H1 (cell line): ENCODE data around the gene RTN4RL2. TPM values are rescaled to one million over a fixed set of nuclear protein-coding genes. Genes with fewer than 3 reads are reported as not detected.
A peak's percentile ranks its signal among the peaks of the same experiment; 100 is the strongest.

Source experiments
- CTCF ChIA-PET: fragments of 300-600 bp; sonication (Branson Sonifier 250); formaldehyde crosslinking; loops from one replicate; lab custom pipeline; 2021; ENCODE audit not compliant: partially characterized antibody; lab: Charles Lee
- POLR2A ChIA-PET: fragments of 300-600 bp; sonication (Branson Sonifier 250); formaldehyde crosslinking; loops from one replicate; lab custom pipeline; 2021; ENCODE audit warnings: inconsistent platforms; ENCODE audit not compliant: partially characterized antibody; lab: Charles Lee
- DNase-seq, 2 experiments: peaks; one replicate each; pipeline versions ENCODE4 v3.0.0 to v3.0.0-alpha.2; 2010 to 2022; ENCODE audit warnings: low spot score in 2 of 2, low read depth in 1 of 2, mixed read lengths in 1 of 2
- FAIRE-seq: peaks from 2 replicates; lab custom pipeline; 2011; peaks lifted over from hg19 to GRCh38; lab: Jason Lieb, UNC
- H2AFZ ChIP-seq: 2 replicates; pipeline ENCODE4 v1.8.1; 2012; ENCODE audit warnings: low read length, inconsistent platforms
- H2AK5ac ChIP-seq: 2 replicates; pipeline ENCODE4 v1.6.1; 2013; ENCODE audit warnings: low read depth, low read length
- H2BK120ac ChIP-seq: replicated peaks from 2 replicates; pipeline ENCODE3; 2013; ENCODE audit warnings: low read depth, low read length, inconsistent platforms
- H2BK12ac ChIP-seq: 2 replicates; pipeline ENCODE4 v1.6.1; 2013; ENCODE audit warnings: low read depth, low read length
- H2BK15ac ChIP-seq: 2 replicates; pipeline ENCODE4 v1.6.1; 2013; ENCODE audit warnings: low read length
- H2BK20ac ChIP-seq: 2 replicates; pipeline ENCODE4 v1.6.1; 2013; ENCODE audit warnings: low read length
- H2BK5ac ChIP-seq: 2 replicates; pipeline ENCODE4 v1.6.1; 2013; ENCODE audit warnings: low read depth, low read length
- H3K14ac ChIP-seq: 2 replicates; pipeline ENCODE4 v1.6.1; 2013; ENCODE audit warnings: inconsistent platforms; ENCODE audit not compliant: insufficient read length
- H3K18ac ChIP-seq: 2 replicates; pipeline ENCODE4 v1.6.1; 2013; ENCODE audit warnings: low read length; ENCODE audit errors: extremely low read depth
- H3K23ac ChIP-seq: 2 replicates; pipeline ENCODE4 v1.6.1; 2013; ENCODE audit warnings: inconsistent platforms; ENCODE audit not compliant: insufficient read length
- H3K23me2 ChIP-seq: 2 replicates; pipeline ENCODE4 v1.6.1; 2013; ENCODE audit warnings: low read depth, low read length
- H3K27ac ChIP-seq: 2 replicates; pipeline ENCODE4 v1.6.1; 2011; ENCODE audit warnings: low read depth, low read length, inconsistent platforms
- H3K27me3 ChIP-seq, 4 experiments: replicated peaks in 1 of 4; 1 replicate in 1 of 4; 2 replicates in 3 of 4; pipeline versions ENCODE4 v1.6.1 to v1.8.1; 2011 to 2013; ENCODE audit warnings: low read length in 3 of 4, mild to moderate bottlenecking in 3 of 4, inconsistent platforms in 2 of 4, mixed read lengths in 2 of 4, moderate library complexity in 1 of 4; ENCODE audit not compliant: control insufficient read depth in 3 of 4, insufficient read depth in 3 of 4; ENCODE audit errors: extremely low read depth in 1 of 4
- H3K36me3 ChIP-seq, 4 experiments: 2 replicates each; pipeline versions ENCODE4 v1.6.1 to v1.8.1; 2011 to 2013; ENCODE audit warnings: mild to moderate bottlenecking in 4 of 4, low read length in 3 of 4, moderate library complexity in 2 of 4, control low read depth in 1 of 4, inconsistent platforms in 1 of 4; ENCODE audit not compliant: insufficient read depth in 4 of 4, control insufficient read depth in 2 of 4
- H3K4ac ChIP-seq: replicated peaks from 2 replicates; pipeline ENCODE3; 2013; ENCODE audit warnings: low read length, low read depth, mixed read lengths, inconsistent platforms; ENCODE audit not compliant: insufficient read length
- H3K4me1 ChIP-seq, 4 experiments: replicated peaks in 1 of 4; 1 replicate in 1 of 4; 2 replicates in 3 of 4; pipeline versions ENCODE4 v1.6.1 to v1.8.1; 2011 to 2013; ENCODE audit warnings: low read length in 3 of 4, inconsistent platforms in 2 of 4, mixed read lengths in 1 of 4; ENCODE audit not compliant: insufficient read depth in 4 of 4, control insufficient read depth in 3 of 4
- H3K4me2 ChIP-seq, 2 experiments: 2 replicates each; pipeline versions ENCODE4 v1.6.1 to v1.8.1; 2011 to 2013; ENCODE audit warnings: low read depth in 2 of 2, low read length in 2 of 2, control low read depth in 1 of 2, inconsistent platforms in 1 of 2, mild to moderate bottlenecking in 1 of 2; ENCODE audit not compliant: insufficient read depth in 1 of 2
- H3K4me3 ChIP-seq, 4 experiments: fragments of 200-600, 300-600 bp in 1 of 4; sonication (generic), shearing (Covaris generic), sonication (Bioruptor Twin) in 1 of 4; 2 replicates each; pipeline versions ENCODE4 v1.5.1 to v1.8.1; 2011 to 2016; ENCODE audit warnings: low read length in 4 of 4, low read depth in 3 of 4, control low read depth in 2 of 4, inconsistent platforms in 2 of 4, mild to moderate bottlenecking in 2 of 4, mixed read lengths in 1 of 4, moderate library complexity in 1 of 4; ENCODE audit not compliant: insufficient read depth in 2 of 4; ENCODE audit errors: extremely low read depth in 1 of 4
- H3K56ac ChIP-seq: replicated peaks from 2 replicates; pipeline ENCODE3; 2013; ENCODE audit warnings: low read depth, mild to moderate bottlenecking, mixed read lengths, low read length, inconsistent platforms; ENCODE audit not compliant: insufficient read length
- H3K79me1 ChIP-seq: 2 replicates; pipeline ENCODE4 v1.6.1; 2013; ENCODE audit warnings: low read depth, low read length, control low read depth
- H3K79me2 ChIP-seq, 2 experiments: 2 replicates each; pipeline versions ENCODE4 v1.6.1 to v1.8.1; 2012 to 2013; ENCODE audit warnings: low read length in 2 of 2, mild to moderate bottlenecking in 2 of 2, inconsistent platforms in 1 of 2; ENCODE audit not compliant: insufficient read depth in 2 of 2, control insufficient read depth in 1 of 2
- H3K9ac ChIP-seq, 4 experiments: replicated peaks in 1 of 4; 1 replicate in 1 of 4; 2 replicates in 3 of 4; pipeline versions ENCODE4 v1.6.1 to v1.8.1; 2011 to 2013; ENCODE audit warnings: low read depth in 3 of 4, low read length in 3 of 4, control low read depth in 2 of 4, mild to moderate bottlenecking in 2 of 4, moderate library complexity in 2 of 4, inconsistent platforms in 1 of 4; ENCODE audit errors: extremely low read depth in 1 of 4
- H3K9me3 ChIP-seq, 2 experiments: 2 replicates each; pipeline versions ENCODE4 v1.6.1 to v1.8.1; 2012 to 2013; ENCODE audit warnings: mild to moderate bottlenecking in 2 of 2, moderate library complexity in 2 of 2, control low read depth in 1 of 2, inconsistent platforms in 1 of 2, low read depth in 1 of 2, low read length in 1 of 2, mixed read lengths in 1 of 2; ENCODE audit not compliant: insufficient read depth in 2 of 2
- H4K20me1 ChIP-seq, 2 experiments: replicated peaks in 1 of 2; 2 replicates each; pipeline versions ENCODE3 to v1.8.1; 2011 to 2013; ENCODE audit warnings: inconsistent platforms in 2 of 2, low read length in 2 of 2, mild to moderate bottlenecking in 1 of 2; ENCODE audit not compliant: insufficient read depth in 2 of 2, control insufficient read depth in 1 of 2
- H4K5ac ChIP-seq: 2 replicates; pipeline ENCODE4 v1.6.1; 2013; ENCODE audit warnings: low read length, low read depth, mixed read lengths, inconsistent platforms; ENCODE audit not compliant: insufficient read length
- H4K8ac ChIP-seq: 2 replicates; pipeline ENCODE4 v1.8.0; 2013; ENCODE audit warnings: mild to moderate bottlenecking, moderate library complexity, low read length, inconsistent platforms; ENCODE audit not compliant: insufficient read depth; ENCODE audit errors: extremely low read depth
- H4K91ac ChIP-seq: replicated peaks from 2 replicates; pipeline ENCODE3; 2013; ENCODE audit warnings: low read length, mixed read lengths, inconsistent platforms; ENCODE audit not compliant: insufficient read length
- SIN3A ChIP-seq, 2 experiments: IDR thresholded peaks in 1 of 2; conservative IDR thresholded peaks in 1 of 2; 2 replicates each; pipeline ENCODE4 v1.6.1; 2011 to 2012; ENCODE audit warnings: low read length in 2 of 2, improper control_type of control experiment in 1 of 2, low read depth in 1 of 2, mild to moderate bottlenecking in 1 of 2
- TCF12 ChIP-seq: IDR thresholded peaks from 2 replicates; pipeline ENCODE4 v1.6.1; 2011; ENCODE audit warnings: low read depth, mild to moderate bottlenecking, low read length
- WGBS, 2 experiments: shearing (Covaris generic) in 1 of 2; methylation state at CpG; one replicate each; pipeline versions ENCODE4 v1.1.6 to v1.1.7; 2013 to 2015; ENCODE audit warnings: low lambda C conversion rate in 2 of 2, mixed read lengths in 2 of 2, inconsistent platforms in 1 of 2, low coverage in 1 of 2, missing lambda C conversion rate in 1 of 2; ENCODE audit not compliant: insufficient replicate concordance in 2 of 2, insufficient coverage in 1 of 2, insufficient read length in 1 of 2; ENCODE audit errors: extremely low coverage in 1 of 2, missing lambda C conversion rate in 1 of 2; 5-methylcytosine and 5-hydroxymethylcytosine counted together
- polyA plus RNA-seq, 7 experiments: library from polyadenylated mRNA; depleted of rRNA in 3 of 7; stranded (reverse) in 5 of 7; unstranded in 2 of 7; fragments of >200 nt in 5 of 7; fragments of 200-250 nt in 2 of 7; gene quantifications; 1 replicate in 5 of 7; 2 replicates in 1 of 7; 4 replicates in 1 of 7; pipeline versions ENCODE4 v1.2.1 to v1.2.3, GENCODE V29; 2011 to 2013; ENCODE audit warnings: missing spikeins in 2 of 7, mixed read lengths in 2 of 7
- total RNA-seq: library from RNA; stranded (reverse); fragmentation: NEBNext Ultra II Directional; extraction: Animal tissue kit (Norgen Biotek cat#: 25700); gene quantifications from 2 replicates; pipeline ENCODE4 v1.2.1, GENCODE V29; 2021

Gene RTN4RL2
- total and polyA plus RNA-seq, 2 of the 8 experiments (the other 6 are each of a cell fraction or from before 2014, with no cell fraction given) = 11.4 to 23.7 TPM

GRCh38 chr11:57479911-57480310 is 19.6 kb downstream of the RTN4RL2 start:
- H2BK15ac ChIP-seq = no peak overlapping the region

More at GRCh38 chr11:57479911-57480310, 19.6 kb downstream of the RTN4RL2 start:
- Histone ChIP-seq H3K27ac (no peak overlapping the region), H2BK12ac (no peak overlapping the region), H3K4me3 (no peak overlapping the region), H3K14ac (no peak overlapping the region), H3K56ac (no peak overlapping the region), H3K79me1 (no peaks in the 10 kb centered on the region), H3K79me2 (no peaks in the 10 kb centered on the region), H2AK5ac (no peak overlapping the region), H3K9me3 (no peaks in the 10 kb centered on the region), H3K4me1 (peaks cover 7 to 32% (median 9%) of the 10 kb centered on the region in 4 experiments), H3K4ac (no peak overlapping the region), H4K8ac (no peak overlapping the region), H2BK120ac (no peak overlapping the region), H2BK5ac (no peak overlapping the region), H3K23ac (no peak overlapping the region), H3K4me2 (no peak overlapping the region), H3K9ac (no peak overlapping the region), H4K20me1 (peaks cover 0 to 3% of the 10 kb centered on the region in 2 experiments), H4K91ac (no peak overlapping the region), H4K5ac (no peak overlapping the region), H2AFZ (no peak overlapping the region), H3K27me3 (peaks cover 0 to 40% (median 32%) of the 10 kb centered on the region in 4 experiments; a peak in 6 of 7 replicates), H2BK20ac (no peak overlapping the region), H3K36me3 (peaks cover 0 to 3% (median 0%) of the 10 kb centered on the region in 4 experiments; a peak in 1 of 8 replicates), H3K18ac (no peak overlapping the region), H3K23me2 (peaks cover 19% of the 10 kb centered on the region; the same call in 1 of the 2 replicates)
- no peak for FAIRE-seq
- WGBS, 2 experiments = 71% methylated on average over 4 of the region's 4 CpGs; no CpG with 5 or more reads in 1 of the 2 experiments
- POLR2A ChIA-PET = interaction anchor here (0.6 to 11.2 kb wide), 5 partner anchors 13 to 154 kb away, joined by 3 to 141 read pairs (median 3); partner anchors contain the start of gene RTN4RL2
- DNase-seq = no peak
- TF ChIP-seq SIN3A (conservative IDR thresholded peaks at IDR 0.05 in 1 of 2, IDR thresholded peaks at IDR 0.05 in 1 of 2; ENCODE audit: low read depth in 1 of 2, low read length in 2 of 2) = 0 out of 4 replicates have a peak, but pooled peaks of 1 of the 2 experiments have one; percentile 1
- no peak for TF ChIP-seq TCF12
- CTCF ChIA-PET = interaction anchor here (1.2 to 33.7 kb wide), 6 partner anchors 13 to 111 kb away, joined by 4 to 1146 read pairs (median 108); partner anchors contain the start of genes RTN4RL2, SLC43A1, SMTNL1 and TIMM10
